HG03520 (cell line): ENCODE measurements around the gene STAU1.
"Not testable (repeated sequence)": the region's sequence is repeated elsewhere in the genome, so short reads cannot be mapped to it uniquely, and the experiment has no call there.

ENCODE experiments used
- ATAC-seq: cut with Tn5 transposase; IDR thresholded peaks from one replicate; pipeline ENCODE4 v1.9.1; 2021; ENCODE audit warnings: mild to moderate bottlenecking, moderate library complexity; ENCODE audit not compliant: unreplicated experiment

The STAU1 gene, protein sequence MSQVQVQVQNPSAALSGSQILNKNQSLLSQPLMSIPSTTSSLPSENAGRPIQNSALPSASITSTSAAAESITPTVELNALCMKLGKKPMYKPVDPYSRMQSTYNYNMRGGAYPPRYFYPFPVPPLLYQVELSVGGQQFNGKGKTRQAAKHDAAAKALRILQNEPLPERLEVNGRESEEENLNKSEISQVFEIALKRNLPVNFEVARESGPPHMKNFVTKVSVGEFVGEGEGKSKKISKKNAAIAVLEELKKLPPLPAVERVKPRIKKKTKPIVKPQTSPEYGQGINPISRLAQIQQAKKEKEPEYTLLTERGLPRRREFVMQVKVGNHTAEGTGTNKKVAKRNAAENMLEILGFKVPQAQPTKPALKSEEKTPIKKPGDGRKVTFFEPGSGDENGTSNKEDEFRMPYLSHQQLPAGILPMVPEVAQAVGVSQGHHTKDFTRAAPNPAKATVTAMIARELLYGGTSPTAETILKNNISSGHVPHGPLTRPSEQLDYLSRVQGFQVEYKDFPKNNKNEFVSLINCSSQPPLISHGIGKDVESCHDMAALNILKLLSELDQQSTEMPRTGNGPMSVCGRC

GRCh38 chr20:49187851-49188641 lies at the start of gene STAU1:
STAU1 (minus strand) TSS chr20:49188334; CDS start chr20:49166201, 22,133 bp downstream.
- peak; percentile 82 for ATAC-seq

GRCh38 chr20:49237531-49237930 lies 49.4 kb upstream of the STAU1 start:
- ATAC-seq: no peak

DNA sequence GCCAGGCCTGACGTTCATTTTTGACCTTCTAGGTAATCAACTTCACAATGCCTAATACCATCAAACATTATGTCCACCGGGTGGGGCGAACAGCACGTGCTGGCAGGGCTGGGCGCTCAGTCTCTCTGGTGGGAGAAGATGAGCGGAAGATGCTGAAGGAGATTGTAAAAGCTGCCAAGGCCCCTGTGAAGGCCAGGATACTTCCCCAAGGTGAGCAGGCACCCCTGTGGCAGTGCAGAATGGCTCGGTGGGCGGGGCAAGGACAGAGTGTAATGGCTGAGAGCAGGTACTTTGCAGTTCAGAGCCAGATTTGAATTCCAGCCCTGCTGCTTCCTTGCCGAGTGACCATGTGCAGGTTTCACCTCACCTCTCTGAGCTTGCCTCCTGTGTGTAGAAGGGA lies 48.2 kb upstream of the STAU1 start:
- no peak for ATAC-seq

- no peak for ATAC-seq
Measured at GRCh38 chr20:49234831-49235230, 46.7 kb upstream of the STAU1 start.

DNA sequence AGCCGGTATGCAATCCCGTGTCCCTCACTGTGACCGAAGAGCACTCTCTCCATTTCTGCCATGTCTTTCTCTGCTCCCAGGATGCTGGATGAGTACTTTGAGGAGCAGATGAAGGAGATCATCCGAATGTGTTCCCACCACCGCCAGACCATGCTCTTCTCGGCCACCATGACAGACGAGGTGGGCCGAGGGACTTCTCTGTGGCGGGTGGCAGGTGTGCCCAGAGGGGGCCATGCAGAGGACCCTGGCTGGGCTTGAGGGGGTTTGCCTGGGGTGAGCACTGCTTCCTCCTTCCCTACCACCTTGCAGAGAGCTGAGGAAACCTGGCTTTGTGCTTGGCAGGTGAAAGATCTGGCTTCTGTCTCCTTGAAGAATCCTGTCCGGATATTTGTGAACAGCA lies 45.1 kb upstream of the STAU1 start:
- no peak for ATAC-seq

GRCh38 chr20:49231471-49231870 lies 43.3 kb upstream of the STAU1 start:
- ATAC-seq: no peak

- no peak for ATAC-seq
Measured at GRCh38 chr20:49230561-49231133, 42.5 kb upstream of the STAU1 start.

DNA sequence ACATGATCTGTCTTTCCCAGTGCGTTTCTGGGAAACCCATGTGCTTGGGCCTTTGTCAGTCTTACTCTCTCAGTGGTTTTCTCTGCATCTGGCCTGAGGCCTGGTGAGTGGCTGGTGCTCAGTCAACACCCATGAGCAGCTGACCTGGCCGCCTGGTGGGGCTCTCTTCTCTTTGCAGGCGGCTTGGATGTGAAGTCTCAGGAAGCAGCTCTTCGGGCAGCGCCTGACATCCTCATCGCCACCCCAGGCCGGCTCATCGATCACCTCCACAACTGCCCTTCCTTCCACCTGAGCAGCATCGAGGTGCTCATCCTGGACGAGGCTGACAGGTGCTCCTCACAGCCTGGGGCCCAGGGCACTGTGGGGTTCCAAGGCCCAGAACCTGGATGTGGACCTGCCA lies 41.9 kb upstream of the STAU1 start:
- no peak for ATAC-seq

- ATAC-seq: no peak
Measured at GRCh38 chr20:49229381-49229780, 41.2 kb upstream of the STAU1 start.

GRCh38 chr20:49228676-49229075 lies 40.5 kb upstream of the STAU1 start:
- ATAC-seq: no peak

GRCh38 chr20:49225896-49226295 lies 37.8 kb upstream of the STAU1 start:
- ATAC-seq: no peak

DNA sequence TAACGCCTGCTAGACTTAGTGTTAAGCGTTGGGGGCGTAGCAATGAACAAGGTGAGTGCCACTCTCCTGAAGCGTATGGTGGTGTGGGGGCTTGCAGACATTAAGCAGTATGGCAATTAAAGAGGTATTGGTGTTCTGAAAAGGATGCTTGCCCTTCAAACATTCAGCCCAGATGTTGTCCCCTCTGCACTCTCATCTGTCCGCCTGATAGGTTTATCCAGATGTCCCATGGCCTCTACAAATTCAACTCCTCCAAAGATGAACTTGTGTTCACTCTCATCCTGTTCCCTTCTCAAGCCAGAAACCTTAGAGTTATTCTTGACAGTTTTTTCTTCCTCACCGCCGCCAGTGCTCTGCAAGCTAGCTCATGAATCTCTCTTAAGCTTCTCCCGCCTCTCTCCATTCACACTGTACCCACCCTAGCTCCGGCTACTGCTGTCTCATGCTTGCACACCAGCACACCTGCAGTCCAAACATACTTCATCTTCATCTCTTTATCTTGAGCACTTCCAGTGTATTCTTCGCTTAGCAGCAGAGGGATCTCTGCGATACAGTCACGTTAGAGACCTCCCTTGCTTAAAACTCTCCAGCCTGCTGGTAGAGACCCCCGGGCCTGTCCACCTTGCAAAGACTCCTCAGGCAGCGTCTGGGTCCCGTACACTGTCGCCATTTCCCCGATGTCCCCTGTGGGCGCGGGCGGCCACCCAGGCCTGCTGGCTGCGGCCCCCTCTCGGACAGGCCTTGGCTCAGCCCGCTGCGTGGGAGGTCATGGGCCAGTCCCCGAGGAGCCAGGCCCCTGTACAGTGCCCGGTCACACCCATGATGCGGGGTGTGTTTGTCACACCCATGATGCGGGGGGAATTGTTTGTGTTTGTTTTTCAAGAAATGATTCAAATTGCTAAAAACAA lies 32.0 kb upstream of the STAU1 start:
- no peak for ATAC-seq

DNA sequence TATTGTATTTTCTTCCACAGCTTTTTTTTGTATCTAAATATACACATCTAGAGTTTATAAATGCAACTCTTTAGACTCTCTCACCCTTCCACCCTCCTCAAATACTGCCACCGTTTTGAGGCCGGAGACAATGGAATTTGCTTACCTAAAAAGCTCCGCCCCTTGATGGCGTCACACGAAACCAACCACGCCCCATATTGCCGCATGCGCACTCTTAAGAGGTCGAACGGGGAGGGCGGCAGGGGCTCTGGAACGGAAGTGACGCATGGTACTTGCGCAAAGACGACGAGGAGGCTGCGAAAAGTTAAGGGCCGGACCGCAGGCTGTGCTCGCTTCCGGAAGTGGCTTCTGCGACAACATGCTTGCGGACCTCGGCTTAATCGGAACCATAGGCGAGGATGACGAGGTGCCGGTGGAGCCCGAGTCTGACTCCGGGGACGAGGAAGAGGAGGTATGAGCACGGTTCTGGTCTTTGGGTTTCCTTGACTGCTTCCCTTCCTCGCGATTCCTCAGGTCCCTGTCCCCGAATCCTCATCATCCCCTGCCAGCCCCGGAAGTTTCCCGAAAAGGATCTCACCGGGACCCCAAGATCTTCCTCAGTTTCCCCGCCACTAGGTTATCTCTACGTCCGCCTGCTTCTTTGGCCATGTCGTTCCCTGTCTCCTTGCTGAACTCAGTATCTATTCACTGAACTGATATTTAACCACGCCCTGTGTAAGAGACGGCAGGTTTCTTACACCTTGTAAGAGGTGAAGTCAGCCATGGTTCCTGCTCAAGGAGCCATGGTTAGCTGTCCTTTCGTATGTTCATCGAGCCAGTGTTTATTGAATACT lies 31.2 kb upstream of the STAU1 start, which contains the start of gene DDX27:
DDX27 (plus strand) TSS at position 326 of the 833 bp plus-strand sequence; CDS start at position 359, 33 bp downstream.
- peak; percentile 76 for ATAC-seq

DNA sequence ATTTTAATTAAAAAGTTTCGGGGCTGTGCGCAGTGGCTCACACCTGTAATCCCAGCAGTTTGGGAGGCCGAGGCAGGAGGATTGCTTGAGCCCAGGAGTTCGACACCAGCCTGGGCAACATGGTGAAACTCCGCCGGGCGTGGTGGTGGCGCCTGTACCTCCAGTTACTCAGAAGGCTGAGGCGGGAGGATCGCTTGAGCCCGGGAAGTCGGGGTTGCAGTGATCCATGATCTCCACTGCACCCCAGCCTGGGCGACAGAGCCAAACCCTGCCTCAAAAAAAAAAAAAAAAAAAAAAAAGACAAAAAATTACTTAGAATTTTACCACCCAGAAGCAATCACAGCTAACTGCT lies 30.6 kb upstream of the STAU1 start:
- ATAC-seq: not testable (repeated sequence)

DNA sequence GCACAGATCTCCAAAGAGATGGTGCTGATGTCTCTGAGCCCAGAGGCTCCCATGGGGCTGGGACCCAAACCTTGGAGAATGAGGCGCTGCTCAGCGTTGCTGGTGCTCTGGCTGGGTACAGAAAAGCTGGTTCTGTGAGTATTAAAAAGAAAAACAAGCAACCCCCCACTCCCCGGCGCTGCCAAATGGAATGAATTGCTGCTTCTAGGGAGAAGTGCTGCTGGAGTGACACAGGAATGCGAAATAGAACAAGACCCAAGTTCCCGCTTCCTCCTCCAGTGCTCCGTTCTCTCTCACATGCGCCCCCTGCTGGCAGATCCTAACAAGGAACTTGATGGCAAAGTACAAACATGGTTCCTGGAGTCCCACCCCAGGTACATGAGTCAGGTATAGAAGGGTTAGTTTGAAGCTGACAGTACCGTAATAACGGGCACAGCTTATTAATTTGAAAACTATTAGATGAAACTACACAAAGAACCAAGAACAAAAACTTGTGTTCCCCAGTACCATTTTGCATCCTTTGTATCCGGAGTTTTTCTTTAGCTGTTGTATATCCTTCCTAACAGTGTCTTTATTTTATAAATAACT lies 29.0 kb upstream of the STAU1 start:
- no peak for ATAC-seq

DNA sequence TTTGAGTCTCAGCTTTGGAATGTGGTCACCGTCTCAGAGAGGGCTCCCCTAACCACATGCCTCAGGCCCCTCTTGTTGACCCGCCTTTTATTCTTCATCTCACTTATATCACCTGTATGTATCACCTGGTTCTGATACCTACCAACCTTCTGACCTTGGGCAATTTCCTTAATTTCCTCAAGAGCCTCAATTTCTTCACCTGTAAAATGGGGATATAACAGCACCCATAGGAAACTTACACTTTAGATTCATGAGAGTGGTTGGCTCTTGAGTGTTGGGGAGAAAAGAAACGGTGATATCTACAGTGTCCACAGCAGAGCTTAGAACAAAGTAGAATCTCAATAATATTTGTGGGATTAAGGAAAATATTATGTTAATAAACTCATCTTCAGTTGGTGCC lies 27.1 kb upstream of the STAU1 start:
- no peak for ATAC-seq

DNA sequence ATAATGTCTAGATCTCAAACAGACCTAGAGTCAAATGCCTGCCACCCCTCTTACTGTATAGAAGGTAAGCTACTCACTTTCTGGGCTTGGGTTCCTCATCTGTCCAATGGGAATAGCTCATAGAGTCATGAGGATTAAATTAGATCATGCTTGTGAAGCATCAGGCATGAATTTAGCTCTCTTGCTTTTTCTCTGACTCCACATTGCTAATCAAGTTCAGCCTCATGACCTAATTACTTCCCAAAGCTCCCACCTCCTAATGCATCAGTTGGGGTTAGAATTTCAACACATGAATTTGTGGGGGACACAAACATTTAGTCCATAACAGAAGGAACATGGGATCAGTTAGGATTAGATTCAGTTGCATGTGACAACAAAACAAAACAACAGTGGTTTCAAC lies 26.4 kb upstream of the STAU1 start:
- ATAC-seq: no peak

DNA sequence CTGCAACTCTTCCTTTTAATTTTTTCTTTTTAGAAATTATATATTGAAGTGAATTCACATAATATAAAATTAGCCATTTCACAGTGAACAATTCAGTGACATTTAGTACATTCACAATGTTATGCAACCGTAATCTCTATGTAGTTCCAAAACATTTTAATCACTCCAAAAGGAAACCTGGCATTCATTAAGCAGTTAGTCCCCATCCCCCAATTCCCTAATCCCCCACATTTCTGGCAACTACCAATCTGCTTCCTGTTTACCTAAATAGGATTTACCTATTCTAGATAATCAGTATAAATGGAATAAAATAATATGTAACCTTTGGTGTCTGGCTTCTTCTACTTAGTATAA lies 22.6 kb upstream of the STAU1 start:
- ATAC-seq: no peak

DNA sequence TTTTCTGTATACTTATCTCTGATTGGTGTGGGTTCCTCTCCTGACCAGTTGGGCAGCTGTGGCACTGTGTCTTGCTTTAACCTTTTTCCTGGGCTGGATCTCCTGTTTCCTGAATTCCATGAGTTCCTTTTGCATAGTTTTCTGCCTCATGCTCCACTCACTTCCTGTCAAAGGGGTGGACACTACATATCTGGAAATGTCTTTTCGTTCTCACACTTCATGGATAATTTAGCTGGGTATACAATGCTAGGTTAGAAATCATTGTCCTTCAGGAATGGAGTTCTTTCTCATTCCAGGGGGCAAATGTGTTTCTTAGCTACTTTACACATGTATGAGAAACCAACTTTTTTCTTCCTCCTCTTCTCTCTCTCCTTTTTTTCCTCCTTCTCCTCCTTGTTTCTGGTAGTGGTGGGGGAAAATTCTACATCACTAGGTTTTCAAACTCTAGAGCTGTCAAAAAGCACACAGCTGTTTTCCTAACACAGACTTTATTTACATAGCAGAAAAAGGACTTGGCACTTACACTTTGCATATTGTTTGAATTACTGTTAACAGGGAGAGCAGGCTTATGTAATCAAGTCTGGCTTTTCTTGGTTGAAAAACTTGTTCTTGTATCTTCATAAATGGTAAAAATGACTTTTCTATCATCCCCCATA lies 22.1 kb upstream of the STAU1 start:
- no peak for ATAC-seq
